GM12878 (cell line): ENCODE data around the gene SH2D6. TPM values are rescaled to one million over a fixed set of nuclear protein-coding genes. Genes with fewer than 3 reads are reported as not detected.

Source experiments
- ATAC-seq: fragments of 200-7000 bp; cut with Tn5 transposase; 3 replicates; pipeline ENCODE4 v1.9.1; 2020; ENCODE audit warnings: mild to moderate bottlenecking, moderate library complexity
- BruUV-seq: library from RNA; stranded (reverse); fragments of 400-500 nt; replicated peaks from 2 replicates; lab custom pipeline; 2021; lab: Mats Ljungman, UMichigan
- CTCF ChIA-PET: fragments of 300-600 bp; sonication (Branson Sonifier 250); formaldehyde crosslinking; extraction: SDS; loops from one replicate; lab custom pipeline; 2021; ENCODE audit warnings: inconsistent platforms; lab: Yijun Ruan, JAX
- POLR2A ChIA-PET: fragments of 350-600 bp; formaldehyde crosslinking; extraction: SDS; loops from one replicate; lab custom pipeline; 2021; ENCODE audit warnings: inconsistent platforms; lab: Charles Lee
- RAD21 ChIA-PET: fragments of 300-600 bp; sonication (Branson Sonifier 250); formaldehyde crosslinking; loops from one replicate; lab custom pipeline; 2023; ENCODE audit warnings: antibody characterized with exemption; ENCODE audit not compliant: unreplicated experiment; lab: Charles Lee
- SMC1A ChIA-PET: fragments of 300-600 bp; sonication (Branson Sonifier 250); formaldehyde crosslinking; loops from one replicate; lab custom pipeline; 2023; ENCODE audit not compliant: unreplicated experiment, uncharacterized antibody; lab: Charles Lee
- DNase-seq: peaks from one replicate; pipeline ENCODE4 v3.0.0-alpha.2; 2011; ENCODE audit warnings: low read depth, low spot score
- FAIRE-seq: peaks from 3 replicates; lab custom pipeline; 2011; peaks lifted over from hg19 to GRCh38; lab: Jason Lieb, UNC
- H2AFZ ChIP-seq: 2 replicates; pipeline ENCODE4 v1.6.0; 2011; ENCODE audit warnings: low read depth, low read length, control low read depth; ENCODE audit not compliant: control insufficient read depth
- H3K27ac ChIP-seq: 2 replicates; pipeline ENCODE4 v1.5.1; 2011; ENCODE audit warnings: control low read depth; ENCODE audit not compliant: control insufficient read depth, insufficient read depth
- H3K27me3 ChIP-seq, 2 experiments: replicated peaks in 1 of 2; 2 replicates each; pipeline versions ENCODE4 v1.6.0 to v1.6.1; 2011; ENCODE audit warnings: low read length in 1 of 2; ENCODE audit not compliant: control insufficient read depth in 2 of 2, insufficient read depth in 2 of 2
- H3K36me3 ChIP-seq, 2 experiments: 2 replicates each; pipeline ENCODE4 v1.5.1; 2011; ENCODE audit warnings: low read length in 1 of 2; ENCODE audit not compliant: control insufficient read depth in 2 of 2, insufficient read depth in 2 of 2
- H3K4me1 ChIP-seq: 2 replicates; pipeline ENCODE4 v1.6.1; 2011; ENCODE audit warnings: mild to moderate bottlenecking, low read length, moderate library complexity, mixed read lengths; ENCODE audit not compliant: control insufficient read depth, insufficient read depth
- H3K4me2 ChIP-seq: 2 replicates; pipeline ENCODE4 v1.6.0; 2011; ENCODE audit warnings: control low read depth; ENCODE audit not compliant: control insufficient read depth, insufficient read depth
- H3K4me3 ChIP-seq: fragments of 200-600 bp; sonication (generic); 2 replicates; pipeline ENCODE4 v1.5.1; 2016
- H3K79me2 ChIP-seq: 2 replicates; pipeline ENCODE4 v1.6.0; 2011; ENCODE audit warnings: low read length; ENCODE audit not compliant: control insufficient read depth, insufficient read depth
- H3K9ac ChIP-seq: 2 replicates; pipeline ENCODE4 v1.8.0; 2011; ENCODE audit warnings: low read length, control low read depth, mixed read lengths; ENCODE audit not compliant: control insufficient read depth, insufficient read depth
- H3K9me3 ChIP-seq: replicated peaks from 3 replicates; pipeline ENCODE4 v1.5.1; 2011; ENCODE audit warnings: mild to moderate bottlenecking, low read length; ENCODE audit not compliant: control insufficient read depth, insufficient read depth
- H4K20me1 ChIP-seq: 2 replicates; pipeline ENCODE4 v1.6.0; 2011; ENCODE audit not compliant: control insufficient read depth, insufficient read depth
- BMI1 ChIP-seq: fragments of 450-650 bp; IDR thresholded peaks from 2 replicates; pipeline ENCODE4 v1.6.1; 2016; ENCODE audit warnings: mild to moderate bottlenecking, moderate library complexity, borderline replicate concordance
- BRCA1 ChIP-seq: IDR thresholded peaks from 2 replicates; pipeline ENCODE4 v1.6.1; 2011; ENCODE audit warnings: low read depth, low read length, improper control_type of control experiment
- CHD2 ChIP-seq: IDR thresholded peaks from 2 replicates; pipeline ENCODE4 v1.6.1; 2011; ENCODE audit warnings: low read depth, low read length, improper control_type of control experiment, borderline replicate concordance
- FOXM1 ChIP-seq: IDR thresholded peaks from 2 replicates; pipeline ENCODE4 v1.6.1; 2012; ENCODE audit warnings: low read depth, mild to moderate bottlenecking, inconsistent platforms, low read length, moderate library complexity
- HDGF ChIP-seq: fragments of 450-650 bp; IDR thresholded peaks from 2 replicates; pipeline ENCODE4 v1.6.1; 2016; ENCODE audit warnings: antibody characterized with exemption
- JUNB ChIP-seq: IDR thresholded peaks from 2 replicates; pipeline ENCODE4 v1.6.1; 2016; ENCODE audit warnings: antibody characterized with exemption, mild to moderate bottlenecking
- MEF2B ChIP-seq: fragments of 450-650 bp; IDR thresholded peaks from 2 replicates; pipeline ENCODE4 v1.6.1; 2018; ENCODE audit warnings: mild to moderate bottlenecking, moderate library complexity; ENCODE audit not compliant: partially characterized antibody, poor library complexity, severe bottlenecking
- NBN ChIP-seq: fragments of 450-650 bp; IDR thresholded peaks from 2 replicates; pipeline ENCODE4 v1.6.1; 2016
- NFYA ChIP-seq: IDR thresholded peaks from 2 replicates; pipeline ENCODE4 v1.6.1; 2011; ENCODE audit warnings: low read depth, mild to moderate bottlenecking, low read length, improper control_type of control experiment, borderline replicate concordance
- SIX5 ChIP-seq: IDR thresholded peaks from 2 replicates; pipeline ENCODE4 v1.6.1; 2011; ENCODE audit warnings: mild to moderate bottlenecking, low read depth, low read length, moderate library complexity; ENCODE audit not compliant: severe bottlenecking
- SMC3 ChIP-seq: IDR thresholded peaks from 2 replicates; pipeline ENCODE4 v1.6.1; 2011; ENCODE audit warnings: low read length, improper control_type of control experiment, borderline replicate concordance
- STAT1 ChIP-seq: fragments of 450-650 bp; conservative IDR thresholded peaks from 2 replicates; pipeline ENCODE4 v1.6.1; 2014; ENCODE audit warnings: antibody characterized with exemption, mild to moderate bottlenecking
- ZNF24 ChIP-seq: fragments of 450-650 bp; IDR thresholded peaks from 2 replicates; pipeline ENCODE4 v1.6.1; 2017; ENCODE audit warnings: antibody characterized with exemption, mild to moderate bottlenecking
- ZNF622 ChIP-seq: fragments of 450-650 bp; IDR thresholded peaks from 2 replicates; pipeline ENCODE4 v1.6.1; 2017; ENCODE audit warnings: mild to moderate bottlenecking, inconsistent platforms
- WGBS: methylation state at CpG from one replicate; pipeline ENCODE4 v1.1.6; 2016; ENCODE audit warnings: low lambda C conversion rate; ENCODE audit not compliant: insufficient replicate concordance, insufficient coverage; ENCODE audit errors: missing lambda C conversion rate; 5-methylcytosine and 5-hydroxymethylcytosine counted together
- in situ Hi-C: fragments of 300-500 bp; cut with MboI; formaldehyde crosslinking; loops from 9 replicates; pipeline ENCODE4 v1.14.3; 2018; ENCODE audit warnings: mixed read lengths
- intact Hi-C: fragments of 100-400 bp; cut with micrococcal nuclease; formaldehyde crosslinking; loops from one replicate; pipeline ENCODE4 v1.14.2; 2022; ENCODE audit not compliant: unreplicated experiment
- polyA plus RNA-seq, 11 experiments: library from polyadenylated mRNA; depleted of rRNA in 4 of 11; unstranded in 6 of 11; stranded (reverse) in 5 of 11; fragments of >200 nt; fragmentation: Nextera tagmentation in 4 of 11; fragmentation: Illumina TruSeq in 1 of 11; extraction: Ambion mirVana in 4 of 11; extraction: Trizol in 1 of 11; gene quantifications; 1 replicate in 1 of 11; 2 replicates in 10 of 11; pipeline versions ENCODE4 v1.2.1 to v1.2.3, GENCODE V29; 2011 to 2016; ENCODE audit warnings: inconsistent platforms in 2 of 11, missing spikeins in 2 of 11, low read depth in 1 of 11
- total RNA-seq, 4 experiments: library from RNA; depleted of rRNA in 3 of 4; stranded (reverse); fragments of >200 nt in 3 of 4; fragmentation: Illumina TruSeq in 1 of 4; extraction: Trizol in 1 of 4; gene quantifications; 2 replicates each; pipeline versions ENCODE4 v1.2.1 to v1.2.3, GENCODE V29; 2013 to 2021
- TF ChIP-seq, protein P1 (sequence below): IDR thresholded peaks from 2 replicates; pipeline ENCODE4 v1.6.1; 2011; ENCODE audit warnings: borderline replicate concordance, low read depth, mild to moderate bottlenecking, moderate library complexity, mixed read lengths, low read length; ENCODE audit not compliant: insufficient read depth; ENCODE audit errors: extremely low read length
- TF ChIP-seq, protein P2 (sequence below): fragments of 450-650 bp; IDR thresholded peaks from 2 replicates; pipeline ENCODE4 v1.6.1; 2017; ENCODE audit warnings: mild to moderate bottlenecking, moderate library complexity
- TF ChIP-seq, protein P3 (sequence below): IDR thresholded peaks from 2 replicates; pipeline ENCODE4 v1.6.1; 2011; ENCODE audit warnings: low read depth, mild to moderate bottlenecking, low read length, moderate library complexity, borderline replicate concordance; ENCODE audit errors: extremely low read depth

The SH2D6 gene
- total and polyA plus RNA-seq, 10 of the 15 experiments (the other 5 are each of a cell fraction or from before 2014, with no cell fraction given), result 0.23 to 0.59 (median 0.34) TPM; not detected in 6

DNA sequence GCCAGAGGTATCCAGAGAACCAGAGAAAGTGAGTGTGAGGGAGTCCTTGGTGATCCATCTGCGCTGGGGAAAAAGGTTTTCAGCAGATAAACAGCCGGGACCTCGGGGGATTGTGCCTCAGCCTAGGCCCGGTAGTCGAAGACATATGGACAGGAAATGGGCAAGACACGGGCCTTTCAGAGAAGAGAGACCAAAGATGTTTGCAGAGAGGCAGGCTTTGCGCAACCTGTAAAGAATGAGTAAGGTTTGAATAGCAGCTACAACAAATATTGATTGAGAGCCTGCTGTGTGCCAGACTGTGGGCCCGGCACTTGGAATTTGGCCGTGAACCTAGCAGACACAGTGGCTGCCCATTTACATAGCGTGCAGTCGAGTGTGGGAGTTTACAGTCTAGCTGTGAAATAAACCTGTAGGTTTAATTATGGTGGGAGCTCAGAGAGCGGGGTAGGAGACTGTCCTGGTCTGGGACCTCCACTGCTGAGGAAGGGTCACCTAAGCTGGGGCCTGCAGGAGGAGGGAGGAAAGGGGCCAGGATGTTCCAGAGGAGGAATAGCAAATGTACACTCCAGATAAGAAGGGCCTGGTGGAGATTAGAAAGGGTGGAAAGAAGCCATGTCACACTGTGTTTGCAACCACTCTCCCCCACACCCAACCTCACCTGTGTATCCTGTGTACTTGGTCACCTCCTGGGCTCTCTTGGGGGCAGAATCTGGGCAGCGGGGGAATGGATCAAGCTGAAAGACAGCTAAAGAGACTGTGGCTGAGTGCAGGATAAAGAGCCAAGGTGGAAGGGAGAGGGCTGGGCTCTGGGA lies 3.0 kb downstream of the SH2D6 start (continued):
- TF ChIP-seq JUNB (no peak), NFYA (no peak), ZNF24 (no peak), FOXM1 (no peak)

DNA sequence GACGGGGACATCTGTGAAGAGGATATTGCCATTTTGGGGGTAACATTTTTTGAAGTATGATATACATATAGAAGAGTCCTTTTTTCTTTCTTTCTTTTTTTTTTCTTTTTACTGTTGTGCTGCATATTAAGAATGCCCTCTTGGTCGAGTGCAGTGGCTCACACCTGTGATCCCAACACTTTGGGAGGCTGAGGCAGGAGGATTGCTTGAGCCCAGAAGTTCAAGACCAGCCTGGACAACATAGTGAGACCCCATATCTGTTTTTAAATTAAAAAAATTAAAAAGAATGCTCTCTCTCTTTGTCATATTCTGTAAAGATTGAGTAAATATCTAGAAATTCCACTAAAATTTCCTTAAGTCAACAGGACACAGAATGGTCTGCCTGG lies 3.6 kb downstream of the SH2D6 start:
- H3K4me1 ChIP-seq, result peaks cover 8% of the 10 kb centered on the region
- in situ Hi-C loops, result loop anchor here (5.0 kb wide), 1 partner anchor 135 kb away; no protein-coding TSS in a partner anchor
- RAD21 ChIA-PET, result interaction anchor here (1.2 to 4.5 kb wide), 3 partner anchors 119 to 134 kb away, joined by 4 to 179 read pairs (median 4); no protein-coding TSS in a partner anchor
- H3K9ac ChIP-seq, result no peak overlapping the region
- no peaks in the 10 kb centered on the region for H3K27me3 ChIP-seq
- 17% methylated on average over 2 of the region's 2 CpGs for WGBS
- CTCF ChIA-PET, result interaction anchor here (0.7 to 6.7 kb wide), 9 partner anchors 15 to 284 kb away, joined by 3 to 336 read pairs (median 23); partner anchors contain the start of genes GGCX and MAT2A
- SMC1A ChIA-PET, result interaction anchor here (1.3 to 7.8 kb wide), 6 partner anchors 117 to 215 kb away, joined by 3 to 201 read pairs (median 14); partner anchors contain the start of genes MAT2A and RNF181
- no peaks in the 10 kb centered on the region for H4K20me1 ChIP-seq
- H3K4me3 ChIP-seq, result no peak overlapping the region
- H3K27ac ChIP-seq, result no peak overlapping the region
- POLR2A ChIA-PET, result interaction anchor here (1.1 kb wide), 4 partner anchors 116 to 129 kb away, joined by 3 read pairs; no protein-coding TSS in a partner anchor
- intact Hi-C loops, result loop anchor here (5.0 to 10.0 kb wide), 2 partner anchors 285 to 393 kb away; no protein-coding TSS in a partner anchor
- H2AFZ ChIP-seq, result no peak overlapping the region
- ATAC-seq (no peak), DNase-seq (no peak), FAIRE-seq (no peak)
- BruUV-seq, result no TSS peak
- no peaks in the 10 kb centered on the region for H3K36me3 ChIP-seq
- no peaks in the 10 kb centered on the region for H3K9me3 ChIP-seq
- H3K79me2 ChIP-seq, result peaks cover 4% of the 10 kb centered on the region
- no peak overlapping the region for H3K4me2 ChIP-seq
- no peak for TF ChIP-seq BMI1
- no peak for TF ChIP-seq STAT1
- TF ChIP-seq, protein P1, sequence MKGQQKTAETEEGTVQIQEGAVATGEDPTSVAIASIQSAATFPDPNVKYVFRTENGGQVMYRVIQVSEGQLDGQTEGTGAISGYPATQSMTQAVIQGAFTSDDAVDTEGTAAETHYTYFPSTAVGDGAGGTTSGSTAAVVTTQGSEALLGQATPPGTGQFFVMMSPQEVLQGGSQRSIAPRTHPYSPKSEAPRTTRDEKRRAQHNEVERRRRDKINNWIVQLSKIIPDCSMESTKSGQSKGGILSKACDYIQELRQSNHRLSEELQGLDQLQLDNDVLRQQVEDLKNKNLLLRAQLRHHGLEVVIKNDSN, result no peak
- TF ChIP-seq SIX5, result no peak
- TF ChIP-seq SMC3, result no peak
- TF ChIP-seq, protein P2, sequence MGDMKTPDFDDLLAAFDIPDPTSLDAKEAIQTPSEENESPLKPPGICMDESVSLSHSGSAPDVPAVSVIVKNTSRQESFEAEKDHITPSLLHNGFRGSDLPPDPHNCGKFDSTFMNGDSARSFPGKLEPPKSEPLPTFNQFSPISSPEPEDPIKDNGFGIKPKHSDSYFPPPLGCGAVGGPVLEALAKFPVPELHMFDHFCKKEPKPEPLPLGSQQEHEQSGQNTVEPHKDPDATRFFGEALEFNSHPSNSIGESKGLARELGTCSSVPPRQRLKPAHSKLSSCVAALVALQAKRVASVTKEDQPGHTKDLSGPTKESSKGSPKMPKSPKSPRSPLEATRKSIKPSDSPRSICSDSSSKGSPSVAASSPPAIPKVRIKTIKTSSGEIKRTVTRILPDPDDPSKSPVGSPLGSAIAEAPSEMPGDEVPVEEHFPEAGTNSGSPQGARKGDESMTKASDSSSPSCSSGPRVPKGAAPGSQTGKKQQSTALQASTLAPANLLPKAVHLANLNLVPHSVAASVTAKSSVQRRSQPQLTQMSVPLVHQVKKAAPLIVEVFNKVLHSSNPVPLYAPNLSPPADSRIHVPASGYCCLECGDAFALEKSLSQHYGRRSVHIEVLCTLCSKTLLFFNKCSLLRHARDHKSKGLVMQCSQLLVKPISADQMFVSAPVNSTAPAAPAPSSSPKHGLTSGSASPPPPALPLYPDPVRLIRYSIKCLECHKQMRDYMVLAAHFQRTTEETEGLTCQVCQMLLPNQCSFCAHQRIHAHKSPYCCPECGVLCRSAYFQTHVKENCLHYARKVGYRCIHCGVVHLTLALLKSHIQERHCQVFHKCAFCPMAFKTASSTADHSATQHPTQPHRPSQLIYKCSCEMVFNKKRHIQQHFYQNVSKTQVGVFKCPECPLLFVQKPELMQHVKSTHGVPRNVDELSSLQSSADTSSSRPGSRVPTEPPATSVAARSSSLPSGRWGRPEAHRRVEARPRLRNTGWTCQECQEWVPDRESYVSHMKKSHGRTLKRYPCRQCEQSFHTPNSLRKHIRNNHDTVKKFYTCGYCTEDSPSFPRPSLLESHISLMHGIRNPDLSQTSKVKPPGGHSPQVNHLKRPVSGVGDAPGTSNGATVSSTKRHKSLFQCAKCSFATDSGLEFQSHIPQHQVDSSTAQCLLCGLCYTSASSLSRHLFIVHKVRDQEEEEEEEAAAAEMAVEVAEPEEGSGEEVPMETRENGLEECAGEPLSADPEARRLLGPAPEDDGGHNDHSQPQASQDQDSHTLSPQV, result no peak
- TF ChIP-seq CHD2, result no peak
- TF ChIP-seq ZNF622, result no peak
- TF ChIP-seq MEF2B, result no peak
- TF ChIP-seq, protein P3, sequence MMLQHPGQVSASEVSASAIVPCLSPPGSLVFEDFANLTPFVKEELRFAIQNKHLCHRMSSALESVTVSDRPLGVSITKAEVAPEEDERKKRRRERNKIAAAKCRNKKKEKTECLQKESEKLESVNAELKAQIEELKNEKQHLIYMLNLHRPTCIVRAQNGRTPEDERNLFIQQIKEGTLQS, result no peak
- no peak for TF ChIP-seq NBN
- TF ChIP-seq HDGF, result no peak
- no peak for TF ChIP-seq ZNF24
- no peak for TF ChIP-seq BRCA1
